ENCODE data around the gene GALNT2.
A peak's percentile ranks its signal among the peaks of the same experiment; 100 is the strongest.

GALNT2 gene

DNA sequence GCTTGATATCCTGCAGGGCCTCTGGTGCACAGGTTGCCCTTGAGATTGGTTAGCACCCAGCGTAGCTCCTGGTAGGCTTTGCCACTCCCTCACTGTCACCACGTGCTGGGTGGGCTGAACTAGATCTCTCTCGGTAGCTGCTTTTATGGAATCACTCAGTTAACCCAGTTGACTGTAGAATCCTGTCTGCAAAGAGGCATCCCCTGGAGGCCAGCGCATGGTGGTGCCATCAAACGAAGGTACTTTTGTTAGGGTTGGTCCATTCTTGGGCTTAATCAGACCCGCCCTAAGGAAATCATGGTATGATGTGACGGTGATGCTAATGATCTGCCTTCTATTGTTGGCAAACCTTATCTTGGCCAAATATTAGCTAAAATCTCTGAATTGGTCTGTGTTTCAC, 153.4 kb downstream of the GALNT2 start:
- Histone ChIP-seq H3K4me1 (ENCODE audit: control insufficient read depth, insufficient read depth, low read length) (peaks cover 13% of the 10 kb centered on the region), H3K9me3 (ENCODE audit: control insufficient read depth, insufficient read depth, low read depth, low read length) (no peaks in the 10 kb centered on the region), H3K27ac (ENCODE audit: low read depth, low read length) (no peak overlapping the region), H3K27me3 (ENCODE audit: control insufficient read depth, insufficient read depth, low read length) (no peaks in the 10 kb centered on the region), H3K36me3 (ENCODE audit: control insufficient read depth, insufficient read depth, low read length) (no peaks in the 10 kb centered on the region), H3K4me3 (ENCODE audit: low read depth, low read length) (no peak overlapping the region), H3K9ac (ENCODE audit: low read length) (no peak overlapping the region)

DNA sequence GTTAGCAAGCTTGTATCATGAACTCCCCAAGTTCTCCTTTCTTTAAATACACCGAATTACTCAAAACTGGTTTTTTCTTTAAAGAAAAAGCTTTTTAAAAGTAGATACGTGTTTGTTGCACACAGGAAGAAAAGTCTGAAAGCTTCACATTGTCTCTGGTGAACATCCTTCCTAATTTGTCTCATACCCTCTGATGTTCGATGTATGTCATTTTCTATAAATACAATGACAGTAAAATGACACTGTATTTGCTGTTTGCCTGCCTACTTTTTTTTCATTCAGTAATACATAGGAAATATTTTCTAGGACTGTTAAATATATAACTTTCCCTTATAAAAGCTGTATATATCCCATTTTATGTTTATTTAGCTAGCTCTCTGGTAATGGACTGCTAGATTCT, 153.9 kb downstream of the GALNT2 start:
- H3K9me3 ChIP-seq (ENCODE audit: control insufficient read depth, insufficient read depth, low read depth, low read length), result no peaks in the 10 kb centered on the region
- H3K4me1 ChIP-seq (ENCODE audit: control insufficient read depth, insufficient read depth, low read length), result peaks cover 17% of the 10 kb centered on the region
- no peak overlapping the region for H3K9ac ChIP-seq (ENCODE audit: low read length)
- H3K27ac ChIP-seq (ENCODE audit: low read depth, low read length), result no peak overlapping the region
- no peak overlapping the region for H3K4me3 ChIP-seq (ENCODE audit: low read depth, low read length)
- no peaks in the 10 kb centered on the region for H3K36me3 ChIP-seq (ENCODE audit: control insufficient read depth, insufficient read depth, low read length)
- no peaks in the 10 kb centered on the region for H3K27me3 ChIP-seq (ENCODE audit: control insufficient read depth, insufficient read depth, low read length)

DNA sequence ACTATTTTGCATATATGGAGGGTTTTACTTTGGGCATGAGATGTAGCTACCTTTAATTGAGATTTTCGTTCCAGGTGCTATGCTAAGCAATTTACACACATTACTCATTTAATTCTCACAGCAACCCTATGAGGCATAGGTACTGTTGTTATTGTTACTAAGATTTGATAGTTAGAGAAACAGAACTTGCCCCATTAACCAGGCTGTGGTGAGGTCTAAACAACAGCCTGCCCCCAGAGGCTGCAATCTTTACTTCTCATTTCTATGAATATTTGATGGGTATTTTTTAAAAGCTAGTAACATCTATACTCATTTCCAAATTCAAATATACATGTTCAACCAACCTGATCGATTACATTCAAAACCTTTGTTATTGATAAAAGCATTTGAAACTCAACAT, 155.6 kb downstream of the GALNT2 start:
- no peak overlapping the region for H3K27ac ChIP-seq (ENCODE audit: low read depth, low read length)
- H3K9ac ChIP-seq (ENCODE audit: low read length), result no peak overlapping the region
- H3K9me3 ChIP-seq (ENCODE audit: control insufficient read depth, insufficient read depth, low read depth, low read length), result no peaks in the 10 kb centered on the region
- no peaks in the 10 kb centered on the region for H3K36me3 ChIP-seq (ENCODE audit: control insufficient read depth, insufficient read depth, low read length)
- no peaks in the 10 kb centered on the region for H3K27me3 ChIP-seq (ENCODE audit: control insufficient read depth, insufficient read depth, low read length)
- peaks cover 23% of the 10 kb centered on the region for H3K4me1 ChIP-seq (ENCODE audit: control insufficient read depth, insufficient read depth, low read length)
- no peak overlapping the region for H3K4me3 ChIP-seq (ENCODE audit: low read depth, low read length)

DNA sequence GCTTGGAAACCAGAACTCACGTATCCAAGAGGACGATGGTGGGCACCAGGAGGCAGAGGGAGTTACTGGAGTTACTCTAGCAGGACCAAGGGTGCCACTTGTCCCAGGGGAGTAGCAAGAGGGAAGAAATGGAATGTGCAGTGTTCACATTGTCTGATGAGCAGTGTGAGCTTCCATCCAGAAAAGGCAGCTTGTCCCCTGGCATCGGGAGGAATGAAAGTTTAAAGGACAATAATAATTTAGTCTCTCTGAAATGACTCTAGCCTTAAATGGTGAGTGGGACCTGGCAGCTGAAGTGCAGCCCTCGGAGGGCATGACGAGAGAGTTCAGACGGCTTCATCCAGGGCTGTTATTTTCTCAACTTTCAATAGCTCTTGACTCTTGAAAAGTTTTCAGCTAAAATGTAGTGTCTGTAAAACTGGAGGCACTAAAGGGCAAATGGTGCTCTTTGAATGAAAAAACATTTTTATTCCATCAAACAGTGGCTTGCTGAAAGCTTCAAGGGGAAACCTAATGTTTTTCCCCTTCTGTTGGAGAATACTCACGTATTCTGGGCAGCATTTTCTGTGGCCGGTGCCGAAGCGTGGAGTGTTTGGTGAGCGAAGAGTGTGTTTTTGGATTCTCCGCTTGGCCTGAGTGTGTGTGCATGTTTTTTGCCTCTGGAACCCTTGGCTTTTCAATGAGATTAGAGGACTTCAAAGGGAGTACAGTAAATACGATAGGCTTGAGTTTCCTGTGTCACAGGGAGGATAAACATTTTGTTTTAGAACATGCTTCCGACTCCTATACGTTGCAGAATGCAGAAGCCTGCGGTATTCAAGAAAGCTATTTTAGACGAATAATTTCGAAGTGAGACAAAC, 157.3 kb downstream of the GALNT2 start:
- no peaks in the 10 kb centered on the region for H3K36me3 ChIP-seq (ENCODE audit: control insufficient read depth, insufficient read depth, low read length)
- H3K27ac ChIP-seq (ENCODE audit: low read depth, low read length), result no peak overlapping the region

DNA sequence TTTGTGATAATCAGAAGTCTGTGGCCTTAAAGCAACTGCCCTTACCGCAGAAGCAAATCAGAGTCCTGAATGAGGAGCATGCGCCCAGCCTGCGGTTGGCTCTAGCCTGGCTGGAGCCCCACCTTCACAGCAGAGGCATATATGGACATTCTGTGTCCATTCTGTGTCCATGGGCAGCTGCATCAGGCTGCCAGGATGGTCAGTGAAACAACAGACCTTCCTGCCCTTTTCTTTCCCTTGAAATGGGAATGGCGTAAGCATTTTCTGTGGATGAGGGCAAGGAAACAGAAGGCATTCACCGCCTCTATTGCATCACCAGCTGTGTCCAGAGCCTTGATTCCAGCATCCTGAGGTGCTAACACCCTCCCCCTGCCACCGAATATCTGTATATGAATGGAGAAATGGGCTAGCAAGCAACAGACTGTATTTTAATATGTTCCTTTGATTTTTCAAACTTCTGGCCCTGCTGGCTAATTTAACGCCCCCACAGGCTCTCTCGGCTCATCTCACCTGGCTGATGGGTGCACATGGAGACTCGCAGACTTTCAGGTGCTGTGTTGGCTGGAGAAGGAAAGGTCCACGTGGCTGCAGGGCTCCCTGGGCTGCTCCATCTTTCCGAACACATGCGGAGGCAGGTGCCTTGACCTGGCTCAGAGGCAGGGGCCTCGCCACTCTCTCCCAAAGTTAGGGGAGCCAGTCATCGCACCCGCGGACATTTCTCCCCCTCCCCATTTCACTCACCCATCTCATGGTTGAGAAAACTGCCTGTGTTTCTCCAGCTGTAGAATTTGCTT, 159.2 kb downstream of the GALNT2 start:
- peaks cover 24% of the 10 kb centered on the region for H3K4me1 ChIP-seq (ENCODE audit: control insufficient read depth, insufficient read depth, low read length)
- H3K9me3 ChIP-seq (ENCODE audit: control insufficient read depth, insufficient read depth, low read depth, low read length), result no peaks in the 10 kb centered on the region
- H3K4me3 ChIP-seq (ENCODE audit: low read depth, low read length), result no peak overlapping the region

More for the DNA sequence above, 157.3 kb downstream of the GALNT2 start:
- Histone ChIP-seq H3K9me3 (ENCODE audit: control insufficient read depth, insufficient read depth, low read depth, low read length) (no peaks in the 10 kb centered on the region), H3K4me1 (ENCODE audit: control insufficient read depth, insufficient read depth, low read length) (peaks cover 23% of the 10 kb centered on the region), H3K4me3 (ENCODE audit: low read depth, low read length) (no peak overlapping the region), H3K9ac (ENCODE audit: low read length) (no peak overlapping the region), H3K27me3 (ENCODE audit: control insufficient read depth, insufficient read depth, low read length) (no peaks in the 10 kb centered on the region)

DNA sequence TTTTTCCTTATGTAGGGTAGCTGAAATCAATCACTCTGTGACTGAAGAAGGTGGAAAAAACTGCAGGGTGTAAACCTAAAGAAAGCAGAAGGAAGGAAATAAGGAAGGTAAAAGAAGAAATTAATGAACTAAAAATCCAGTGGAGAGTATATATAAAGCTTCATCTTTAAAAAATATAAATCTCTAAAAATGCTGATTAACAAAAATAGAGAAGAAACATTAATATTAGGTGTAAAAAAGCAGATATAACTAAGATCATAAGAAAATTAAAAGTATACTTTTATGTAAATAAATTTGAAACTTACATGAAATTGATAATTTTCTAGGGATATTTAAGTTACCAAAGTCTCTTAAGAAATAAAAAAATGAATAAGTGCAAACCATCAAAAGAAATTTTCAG, 159.8 kb downstream of the GALNT2 start:
- H3K4me1 ChIP-seq (ENCODE audit: control insufficient read depth, insufficient read depth, low read length), result peaks cover 27% of the 10 kb centered on the region
- no peak overlapping the region for H3K4me3 ChIP-seq (ENCODE audit: low read depth, low read length)
- H3K27ac ChIP-seq (ENCODE audit: low read depth, low read length), result no peak overlapping the region
- no peak overlapping the region for H3K9ac ChIP-seq (ENCODE audit: low read length)
- H3K36me3 ChIP-seq (ENCODE audit: control insufficient read depth, insufficient read depth, low read length), result no peaks in the 10 kb centered on the region
- no peaks in the 10 kb centered on the region for H3K27me3 ChIP-seq (ENCODE audit: control insufficient read depth, insufficient read depth, low read length)
- H3K9me3 ChIP-seq (ENCODE audit: control insufficient read depth, insufficient read depth, low read depth, low read length), result no peaks in the 10 kb centered on the region

More for the DNA sequence above, 159.2 kb downstream of the GALNT2 start:
- H3K27me3 ChIP-seq (ENCODE audit: control insufficient read depth, insufficient read depth, low read length), result no peaks in the 10 kb centered on the region
- H3K9ac ChIP-seq (ENCODE audit: low read length), result no peak overlapping the region
- H3K27ac ChIP-seq (ENCODE audit: low read depth, low read length), result no peak overlapping the region
- H3K36me3 ChIP-seq (ENCODE audit: control insufficient read depth, insufficient read depth, low read length), result no peaks in the 10 kb centered on the region

DNA sequence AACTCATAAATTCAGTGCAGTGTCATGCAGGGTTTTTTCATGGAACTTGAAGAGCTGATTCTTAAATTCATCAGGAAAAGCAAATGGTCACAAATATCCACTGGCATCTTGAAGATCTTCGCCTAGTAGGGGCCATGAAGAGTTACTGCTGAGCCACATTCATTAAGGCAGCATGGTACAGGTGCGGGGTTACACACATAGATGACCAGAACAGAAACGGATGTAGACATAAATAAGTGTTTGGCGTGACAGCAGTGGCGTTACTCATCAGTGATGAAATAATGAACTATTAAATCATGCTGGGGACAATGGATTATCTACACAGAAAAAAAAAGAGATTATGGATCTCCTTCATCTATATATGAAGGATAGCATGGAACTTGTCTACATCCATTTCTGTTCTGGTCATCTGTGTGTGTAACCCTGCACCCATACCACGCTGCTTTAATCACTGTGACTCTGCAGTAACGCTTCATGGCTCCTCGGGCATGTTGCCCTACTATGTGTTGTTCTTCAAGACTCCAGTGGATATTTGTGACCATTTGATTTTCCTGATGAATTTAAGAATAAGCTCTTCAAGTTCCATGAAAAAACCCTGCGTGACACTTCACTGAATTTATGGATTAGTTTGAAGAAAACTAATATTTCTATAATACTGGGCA, 161.3 kb downstream of the GALNT2 start:
- Histone ChIP-seq H3K4me3 (ENCODE audit: low read depth, low read length) (no peak overlapping the region), H3K27ac (ENCODE audit: low read depth, low read length) (no peak overlapping the region), H3K4me1 (ENCODE audit: control insufficient read depth, insufficient read depth, low read length) (peaks cover 39% of the 10 kb centered on the region), H3K27me3 (ENCODE audit: control insufficient read depth, insufficient read depth, low read length) (no peaks in the 10 kb centered on the region), H3K36me3 (ENCODE audit: control insufficient read depth, insufficient read depth, low read length) (no peaks in the 10 kb centered on the region), H3K9me3 (ENCODE audit: control insufficient read depth, insufficient read depth, low read depth, low read length) (no peaks in the 10 kb centered on the region), H3K9ac (ENCODE audit: low read length) (no peak overlapping the region)

DNA sequence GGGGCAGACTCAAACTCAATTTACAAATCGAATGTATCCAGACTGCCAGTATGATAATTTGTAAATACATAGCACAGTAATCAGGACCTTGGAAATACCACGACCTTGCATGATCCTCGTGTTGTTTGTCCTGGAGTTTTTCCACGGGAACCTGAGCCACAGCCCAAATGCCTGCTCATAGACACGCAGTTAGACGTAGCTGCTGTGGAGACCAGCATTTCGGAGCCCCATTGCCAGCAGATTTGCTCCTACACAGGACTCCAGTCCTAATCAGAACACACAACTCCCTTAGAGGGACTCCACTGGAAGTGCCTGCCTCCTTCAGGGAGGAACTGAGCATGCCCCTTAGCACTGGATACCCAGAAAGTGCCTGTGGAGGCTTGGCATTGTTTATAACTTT, 163.2 kb downstream of the GALNT2 start:
- Histone ChIP-seq H3K27ac (ENCODE audit: low read depth, low read length) (no peak overlapping the region), H3K36me3 (ENCODE audit: control insufficient read depth, insufficient read depth, low read length) (no peaks in the 10 kb centered on the region), H3K9me3 (ENCODE audit: control insufficient read depth, insufficient read depth, low read depth, low read length) (no peaks in the 10 kb centered on the region), H3K4me1 (ENCODE audit: control insufficient read depth, insufficient read depth, low read length) (peaks cover 39% of the 10 kb centered on the region), H3K9ac (ENCODE audit: low read length) (no peak overlapping the region), H3K4me3 (ENCODE audit: low read depth, low read length) (no peak overlapping the region), H3K27me3 (ENCODE audit: control insufficient read depth, insufficient read depth, low read length) (no peaks in the 10 kb centered on the region)

DNA sequence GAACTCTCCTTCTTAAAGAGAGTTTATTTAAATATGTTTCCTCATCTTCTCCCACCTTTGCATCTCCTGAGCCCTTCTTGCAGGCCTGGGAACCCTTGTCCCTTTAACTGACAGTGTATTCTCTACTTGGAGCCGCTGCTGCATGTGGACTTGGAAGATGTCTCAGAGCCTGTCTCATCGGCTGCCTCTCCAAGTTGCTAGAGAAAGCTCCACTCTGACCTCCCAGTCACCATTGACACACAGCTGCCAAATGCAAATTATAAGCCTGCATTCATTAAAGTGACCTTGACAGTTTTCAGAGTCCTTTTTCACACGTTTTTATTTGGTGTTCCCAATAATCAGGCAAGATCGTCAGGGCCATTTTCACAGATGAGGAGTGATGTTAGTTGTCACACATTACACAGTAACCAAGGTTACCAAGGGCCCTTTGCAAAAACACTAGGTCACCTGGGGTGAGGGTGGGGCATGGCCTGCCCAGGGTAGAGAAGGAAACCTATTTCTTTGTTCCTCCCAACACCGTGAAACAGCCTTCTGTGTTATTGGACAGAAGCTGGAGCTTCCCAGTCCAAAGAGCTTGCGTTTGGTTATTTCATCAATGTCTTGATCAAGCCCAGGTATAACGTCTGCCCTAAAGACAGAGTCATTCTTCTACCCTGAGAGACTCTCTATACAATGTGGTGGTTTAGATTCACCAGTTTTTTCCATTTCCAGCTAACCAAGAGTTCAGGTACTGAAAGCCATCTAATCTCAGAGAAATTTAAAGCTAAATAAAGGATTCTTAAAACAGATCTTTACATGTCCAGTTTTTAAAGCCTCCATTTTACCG, 164.1 kb downstream of the GALNT2 start:
- no peaks in the 10 kb centered on the region for H3K9me3 ChIP-seq (ENCODE audit: control insufficient read depth, insufficient read depth, low read depth, low read length)
- H3K36me3 ChIP-seq (ENCODE audit: control insufficient read depth, insufficient read depth, low read length), result no peaks in the 10 kb centered on the region
- no peak overlapping the region for H3K4me3 ChIP-seq (ENCODE audit: low read depth, low read length)
- no peak overlapping the region for H3K9ac ChIP-seq (ENCODE audit: low read length)
- no peak overlapping the region for H3K27ac ChIP-seq (ENCODE audit: low read depth, low read length)
- peaks cover 32% of the 10 kb centered on the region for H3K4me1 ChIP-seq (ENCODE audit: control insufficient read depth, insufficient read depth, low read length)
- H3K27me3 ChIP-seq (ENCODE audit: control insufficient read depth, insufficient read depth, low read length), result no peaks in the 10 kb centered on the region

DNA sequence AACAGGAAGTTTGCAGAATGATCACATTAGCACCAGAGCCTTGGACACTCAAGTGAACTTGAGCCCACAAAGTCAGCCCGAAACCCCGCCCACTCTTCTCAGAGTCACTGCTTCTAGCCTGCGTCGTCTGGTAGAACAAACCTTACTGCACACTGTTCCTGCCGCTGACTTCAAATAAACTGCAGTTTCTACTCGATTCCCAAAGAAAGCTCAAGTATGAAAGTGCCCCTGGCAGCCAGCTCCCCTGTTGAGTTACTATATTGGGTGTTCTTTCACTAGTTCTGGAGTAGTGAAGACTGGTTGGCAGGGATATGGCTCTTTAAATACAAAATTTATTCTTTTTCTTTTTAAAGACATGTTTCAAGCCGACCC, 164.7 kb downstream of the GALNT2 start:
- H3K27me3 ChIP-seq (ENCODE audit: control insufficient read depth, insufficient read depth, low read length), result no peaks in the 10 kb centered on the region
- H3K4me3 ChIP-seq (ENCODE audit: low read depth, low read length), result peak overlapping the region; percentile 20; the same call in 1 of the 2 replicates
- H3K27ac ChIP-seq (ENCODE audit: low read depth, low read length), result no peak overlapping the region
- no peaks in the 10 kb centered on the region for H3K9me3 ChIP-seq (ENCODE audit: control insufficient read depth, insufficient read depth, low read depth, low read length)
- H3K9ac ChIP-seq (ENCODE audit: low read length), result no peak overlapping the region
- no peaks in the 10 kb centered on the region for H3K36me3 ChIP-seq (ENCODE audit: control insufficient read depth, insufficient read depth, low read length)
- H3K4me1 ChIP-seq (ENCODE audit: control insufficient read depth, insufficient read depth, low read length), result peaks cover 29% of the 10 kb centered on the region
